ENCODE results near the gene SH3RF1. TPM values are rescaled to one million over a fixed set of nuclear protein-coding genes. Genes with fewer than 3 reads are reported as not detected.

Gene SH3RF1
- total RNA-seq, 1 experiment from 2014 or later, result 11.5 TPM

DNA sequence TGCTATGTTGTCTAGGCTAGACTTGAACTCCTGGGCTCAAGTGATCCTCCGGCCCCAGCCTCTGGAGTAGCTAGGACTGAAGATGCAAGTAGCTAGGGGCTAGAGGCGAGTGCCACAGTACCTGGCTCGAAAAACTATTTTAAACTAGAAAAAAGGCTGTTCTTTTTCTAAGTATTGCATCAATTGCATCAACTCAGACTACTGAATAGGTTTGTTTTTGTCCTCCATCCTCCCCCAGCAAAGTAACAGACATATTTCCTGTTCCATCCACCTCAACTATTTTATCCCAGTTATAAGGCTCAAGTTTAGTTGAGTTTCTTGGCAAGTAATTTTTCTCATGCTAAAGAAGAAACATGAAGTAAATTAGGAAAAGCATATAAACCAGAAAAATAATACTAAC lies 4.1 kb downstream of the SH3RF1 start:
- no peak overlapping the region; the same call in 1 of the 2 replicates for H3K27ac ChIP-seq (ENCODE audit: low read length)
- H3K4me1 ChIP-seq (ENCODE audit: control insufficient read depth, insufficient read depth, low read length), result peaks cover 19% of the 10 kb centered on the region
- ChIA-PET CTCF (no interaction called here), POLR2A (no interaction called here)
- no peak for DNase-seq (ENCODE audit: low read depth, low spot score)
- H3K27me3 ChIP-seq (ENCODE audit: control insufficient read depth, insufficient read depth, low read length), result no peaks in the 10 kb centered on the region
- TF ChIP-seq SIN3A (IDR thresholded peaks at IDR 0.05; ENCODE audit: borderline replicate concordance, insufficient read depth, low read depth, low read length), result no peak
- TF ChIP-seq, protein P1, sequence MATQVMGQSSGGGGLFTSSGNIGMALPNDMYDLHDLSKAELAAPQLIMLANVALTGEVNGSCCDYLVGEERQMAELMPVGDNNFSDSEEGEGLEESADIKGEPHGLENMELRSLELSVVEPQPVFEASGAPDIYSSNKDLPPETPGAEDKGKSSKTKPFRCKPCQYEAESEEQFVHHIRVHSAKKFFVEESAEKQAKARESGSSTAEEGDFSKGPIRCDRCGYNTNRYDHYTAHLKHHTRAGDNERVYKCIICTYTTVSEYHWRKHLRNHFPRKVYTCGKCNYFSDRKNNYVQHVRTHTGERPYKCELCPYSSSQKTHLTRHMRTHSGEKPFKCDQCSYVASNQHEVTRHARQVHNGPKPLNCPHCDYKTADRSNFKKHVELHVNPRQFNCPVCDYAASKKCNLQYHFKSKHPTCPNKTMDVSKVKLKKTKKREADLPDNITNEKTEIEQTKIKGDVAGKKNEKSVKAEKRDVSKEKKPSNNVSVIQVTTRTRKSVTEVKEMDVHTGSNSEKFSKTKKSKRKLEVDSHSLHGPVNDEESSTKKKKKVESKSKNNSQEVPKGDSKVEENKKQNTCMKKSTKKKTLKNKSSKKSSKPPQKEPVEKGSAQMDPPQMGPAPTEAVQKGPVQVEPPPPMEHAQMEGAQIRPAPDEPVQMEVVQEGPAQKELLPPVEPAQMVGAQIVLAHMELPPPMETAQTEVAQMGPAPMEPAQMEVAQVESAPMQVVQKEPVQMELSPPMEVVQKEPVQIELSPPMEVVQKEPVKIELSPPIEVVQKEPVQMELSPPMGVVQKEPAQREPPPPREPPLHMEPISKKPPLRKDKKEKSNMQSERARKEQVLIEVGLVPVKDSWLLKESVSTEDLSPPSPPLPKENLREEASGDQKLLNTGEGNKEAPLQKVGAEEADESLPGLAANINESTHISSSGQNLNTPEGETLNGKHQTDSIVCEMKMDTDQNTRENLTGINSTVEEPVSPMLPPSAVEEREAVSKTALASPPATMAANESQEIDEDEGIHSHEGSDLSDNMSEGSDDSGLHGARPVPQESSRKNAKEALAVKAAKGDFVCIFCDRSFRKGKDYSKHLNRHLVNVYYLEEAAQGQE (IDR thresholded peaks at IDR 0.05; ENCODE audit: insufficient read depth in 1 of 2, low read depth in 2 of 2, low read length in 1 of 2), result no peak
- TF ChIP-seq, protein P2, sequence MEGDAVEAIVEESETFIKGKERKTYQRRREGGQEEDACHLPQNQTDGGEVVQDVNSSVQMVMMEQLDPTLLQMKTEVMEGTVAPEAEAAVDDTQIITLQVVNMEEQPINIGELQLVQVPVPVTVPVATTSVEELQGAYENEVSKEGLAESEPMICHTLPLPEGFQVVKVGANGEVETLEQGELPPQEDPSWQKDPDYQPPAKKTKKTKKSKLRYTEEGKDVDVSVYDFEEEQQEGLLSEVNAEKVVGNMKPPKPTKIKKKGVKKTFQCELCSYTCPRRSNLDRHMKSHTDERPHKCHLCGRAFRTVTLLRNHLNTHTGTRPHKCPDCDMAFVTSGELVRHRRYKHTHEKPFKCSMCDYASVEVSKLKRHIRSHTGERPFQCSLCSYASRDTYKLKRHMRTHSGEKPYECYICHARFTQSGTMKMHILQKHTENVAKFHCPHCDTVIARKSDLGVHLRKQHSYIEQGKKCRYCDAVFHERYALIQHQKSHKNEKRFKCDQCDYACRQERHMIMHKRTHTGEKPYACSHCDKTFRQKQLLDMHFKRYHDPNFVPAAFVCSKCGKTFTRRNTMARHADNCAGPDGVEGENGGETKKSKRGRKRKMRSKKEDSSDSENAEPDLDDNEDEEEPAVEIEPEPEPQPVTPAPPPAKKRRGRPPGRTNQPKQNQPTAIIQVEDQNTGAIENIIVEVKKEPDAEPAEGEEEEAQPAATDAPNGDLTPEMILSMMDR (IDR thresholded peaks at IDR 0.05), result no peak
- TF ChIP-seq TCF7L2 (IDR thresholded peaks at IDR 0.05; ENCODE audit: low read depth, low read length), result no peak
- no peak for TF ChIP-seq POLR2AphosphoS5 (IDR thresholded peaks at IDR 0.05; ENCODE audit: low read depth, low read length)
- no TSS peak for BruUV-seq (replicated peaks)
- in situ Hi-C loops (cut with HindIII; ENCODE audit: low pct_unique_long_range_greater_than_20kb, low sequenced_read_pairs) (no loop called here), intact Hi-C loops (cut with micrococcal nuclease; ENCODE audit: unreplicated experiment) (no loop called here)
- no peak overlapping the region for H3K4me3 ChIP-seq (ENCODE audit: low read depth in 2 of 2, low read length in 2 of 2)
- H3K9me3 ChIP-seq (ENCODE audit: control insufficient read depth, insufficient read depth, low read depth, low read length), result no peaks in the 10 kb centered on the region
- peaks cover 3% of the 10 kb centered on the region for H3K36me3 ChIP-seq (ENCODE audit: control insufficient read depth, insufficient read depth, low read length)
- no peak for ATAC-seq

DNA sequence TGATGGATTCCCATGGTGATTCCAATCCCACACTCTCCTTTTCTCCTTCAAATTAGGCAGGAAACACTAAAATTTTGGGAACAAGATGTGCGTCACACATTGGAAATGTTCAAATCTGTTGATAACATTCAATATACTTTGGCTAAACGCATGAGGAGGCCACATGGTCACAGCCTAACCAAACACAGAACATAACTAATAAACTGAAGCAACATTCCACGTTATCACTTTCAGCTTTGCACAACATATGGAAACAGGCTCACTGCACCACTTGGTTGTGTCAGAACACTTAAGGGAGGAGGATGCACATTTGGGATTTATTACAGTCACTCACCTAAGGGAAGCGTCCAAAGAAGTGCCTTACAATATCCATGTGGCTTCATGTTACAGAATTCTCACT lies 4.7 kb downstream of the SH3RF1 start:
- no peaks in the 10 kb centered on the region for H3K27me3 ChIP-seq (ENCODE audit: control insufficient read depth, insufficient read depth, low read length)
- no TSS peak for BruUV-seq (replicated peaks)
- DNase-seq (ENCODE audit: low read depth, low spot score) (no peak), ATAC-seq (no peak)
- POLR2A ChIA-PET, result no interaction called here
- TF ChIP-seq, protein P2 (IDR thresholded peaks at IDR 0.05), result no peak
- TF ChIP-seq SIN3A (IDR thresholded peaks at IDR 0.05; ENCODE audit: borderline replicate concordance, insufficient read depth, low read depth, low read length) (no peak), POLR2AphosphoS5 (IDR thresholded peaks at IDR 0.05; ENCODE audit: low read depth, low read length) (no peak), TCF7L2 (IDR thresholded peaks at IDR 0.05; ENCODE audit: low read depth, low read length) (no peak)
- TF ChIP-seq, protein P1 (IDR thresholded peaks at IDR 0.05; ENCODE audit: insufficient read depth in 1 of 2, low read depth in 2 of 2, low read length in 1 of 2), result no peak
- H3K36me3 ChIP-seq (ENCODE audit: control insufficient read depth, insufficient read depth, low read length), result peaks cover 3% of the 10 kb centered on the region
- intact Hi-C loops (cut with micrococcal nuclease; ENCODE audit: unreplicated experiment) (no loop called here), in situ Hi-C loops (cut with HindIII; ENCODE audit: low pct_unique_long_range_greater_than_20kb, low sequenced_read_pairs) (no loop called here)
- no peak overlapping the region for H3K27ac ChIP-seq (ENCODE audit: low read length)
- H3K9me3 ChIP-seq (ENCODE audit: control insufficient read depth, insufficient read depth, low read depth, low read length), result no peaks in the 10 kb centered on the region
- H3K4me3 ChIP-seq (ENCODE audit: low read depth in 2 of 2, low read length in 2 of 2), result no peak overlapping the region
- peaks cover 17% of the 10 kb centered on the region for H3K4me1 ChIP-seq (ENCODE audit: control insufficient read depth, insufficient read depth, low read length)
- CTCF ChIA-PET, result no interaction called here
